ENCODE results near the gene TTC33. TPM values are rescaled to one million over a fixed set of nuclear protein-coding genes. Genes with fewer than 3 reads are reported as not detected.

Gene TTC33
- total RNA-seq, 1 donor from 2014 or later, result 9.7 TPM

DNA sequence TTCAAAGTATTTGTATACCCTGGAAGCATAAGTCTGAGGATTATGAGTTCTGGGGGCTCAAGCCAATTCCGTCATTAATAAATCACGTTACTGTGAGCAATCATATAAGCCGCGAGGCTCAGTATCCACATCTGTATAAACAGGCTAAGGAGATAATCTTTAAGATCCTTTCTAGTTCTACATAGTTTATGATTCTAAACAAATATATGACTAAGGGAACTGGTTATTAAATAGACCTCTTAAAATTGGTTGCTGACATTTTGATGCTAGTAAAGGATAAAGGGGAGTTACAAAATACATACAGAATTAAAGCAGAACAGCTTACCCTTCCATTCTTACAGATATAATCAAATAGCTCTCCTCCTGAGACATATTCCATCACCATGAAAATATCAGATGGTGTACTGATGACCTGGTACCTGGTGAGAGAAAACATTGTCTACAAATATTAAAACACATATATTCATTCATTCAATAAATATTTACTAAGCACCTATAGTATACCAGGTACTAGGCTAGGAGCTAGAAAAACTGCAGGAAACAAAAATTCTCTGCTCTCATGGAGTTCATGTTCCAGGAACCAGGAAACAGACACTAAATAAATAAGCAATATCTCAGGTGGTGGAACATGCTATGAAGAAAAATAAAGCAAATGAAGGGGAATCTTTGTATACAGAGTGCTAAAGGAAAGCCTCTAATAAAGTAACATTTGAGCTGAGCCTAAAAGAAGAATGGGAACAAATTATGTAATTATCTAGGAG lies 19.5 kb upstream of the TTC33 start:
- Histone ChIP-seq H3K4me3 (ENCODE audit: low read depth, low read length) (no peak overlapping the region), H3K27me3 (ENCODE audit: control insufficient read depth, insufficient read depth, low read length) (no peaks in the 10 kb centered on the region), H3K36me3 (ENCODE audit: control insufficient read depth, insufficient read depth, low read length) (peaks cover 1% of the 10 kb centered on the region)
- FAIRE-seq (no peak), DNase-seq (ENCODE audit: low read depth) (no peak)
- TF ChIP-seq, protein P1, sequence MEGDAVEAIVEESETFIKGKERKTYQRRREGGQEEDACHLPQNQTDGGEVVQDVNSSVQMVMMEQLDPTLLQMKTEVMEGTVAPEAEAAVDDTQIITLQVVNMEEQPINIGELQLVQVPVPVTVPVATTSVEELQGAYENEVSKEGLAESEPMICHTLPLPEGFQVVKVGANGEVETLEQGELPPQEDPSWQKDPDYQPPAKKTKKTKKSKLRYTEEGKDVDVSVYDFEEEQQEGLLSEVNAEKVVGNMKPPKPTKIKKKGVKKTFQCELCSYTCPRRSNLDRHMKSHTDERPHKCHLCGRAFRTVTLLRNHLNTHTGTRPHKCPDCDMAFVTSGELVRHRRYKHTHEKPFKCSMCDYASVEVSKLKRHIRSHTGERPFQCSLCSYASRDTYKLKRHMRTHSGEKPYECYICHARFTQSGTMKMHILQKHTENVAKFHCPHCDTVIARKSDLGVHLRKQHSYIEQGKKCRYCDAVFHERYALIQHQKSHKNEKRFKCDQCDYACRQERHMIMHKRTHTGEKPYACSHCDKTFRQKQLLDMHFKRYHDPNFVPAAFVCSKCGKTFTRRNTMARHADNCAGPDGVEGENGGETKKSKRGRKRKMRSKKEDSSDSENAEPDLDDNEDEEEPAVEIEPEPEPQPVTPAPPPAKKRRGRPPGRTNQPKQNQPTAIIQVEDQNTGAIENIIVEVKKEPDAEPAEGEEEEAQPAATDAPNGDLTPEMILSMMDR (IDR thresholded peaks at IDR 0.05; ENCODE audit: insufficient read depth, low read length, severe bottlenecking), result no peak

GRCh38 chr5:40774623-40775022 lies 18.9 kb upstream of the TTC33 start:
- no peak for FAIRE-seq
- Histone ChIP-seq H3K36me3 (ENCODE audit: control insufficient read depth, insufficient read depth, low read length) (peaks cover 1% of the 10 kb centered on the region), H3K27me3 (ENCODE audit: control insufficient read depth, insufficient read depth, low read length) (no peaks in the 10 kb centered on the region), H3K4me3 (ENCODE audit: low read depth, low read length) (no peak overlapping the region)
- TF ChIP-seq, protein P1 (IDR thresholded peaks at IDR 0.05; ENCODE audit: insufficient read depth, low read length, severe bottlenecking), result no peak
- no peak for DNase-seq (ENCODE audit: low read depth)

GRCh38 chr5:40770764-40771163 lies 15.0 kb upstream of the TTC33 start:
- Histone ChIP-seq H3K4me3 (ENCODE audit: low read depth, low read length) (no peak overlapping the region), H3K27me3 (ENCODE audit: control insufficient read depth, insufficient read depth, low read length) (no peaks in the 10 kb centered on the region), H3K36me3 (ENCODE audit: control insufficient read depth, insufficient read depth, low read length) (peaks cover 5% of the 10 kb centered on the region)
- TF ChIP-seq, protein P1 (IDR thresholded peaks at IDR 0.05; ENCODE audit: insufficient read depth, low read length, severe bottlenecking), result no peak
- FAIRE-seq (no peak), DNase-seq (ENCODE audit: low read depth) (no peak)

- DNase-seq (ENCODE audit: low read depth), result no peak
- TF ChIP-seq, protein P1 (IDR thresholded peaks at IDR 0.05; ENCODE audit: insufficient read depth, low read length, severe bottlenecking), result no peak
- Histone ChIP-seq H3K36me3 (ENCODE audit: control insufficient read depth, insufficient read depth, low read length) (peaks cover 3% of the 10 kb centered on the region), H3K4me3 (ENCODE audit: low read depth, low read length) (no peak overlapping the region), H3K27me3 (ENCODE audit: control insufficient read depth, insufficient read depth, low read length) (no peaks in the 10 kb centered on the region)
- no peak for FAIRE-seq
Observed at GRCh38 chr5:40762705-40763104, 6.9 kb upstream of the TTC33 start.

- no peak for FAIRE-seq
- TF ChIP-seq, protein P1 (IDR thresholded peaks at IDR 0.05; ENCODE audit: insufficient read depth, low read length, severe bottlenecking), result no peak
- Histone ChIP-seq H3K27me3 (ENCODE audit: control insufficient read depth, insufficient read depth, low read length) (no peaks in the 10 kb centered on the region), H3K36me3 (ENCODE audit: control insufficient read depth, insufficient read depth, low read length) (no peaks in the 10 kb centered on the region), H3K4me3 (ENCODE audit: low read depth, low read length) (no peak overlapping the region)
- no peak for DNase-seq (ENCODE audit: low read depth)
Observed at GRCh38 chr5:40757400-40757799, 1.6 kb upstream of the TTC33 start.

- DNase-seq (ENCODE audit: low read depth) (peak; percentile 81), FAIRE-seq (no peak)
- Histone ChIP-seq H3K36me3 (ENCODE audit: control insufficient read depth, insufficient read depth, low read length) (no peaks in the 10 kb centered on the region), H3K4me3 (ENCODE audit: low read depth, low read length) (peak overlapping the region; percentile 75), H3K27me3 (ENCODE audit: control insufficient read depth, insufficient read depth, low read length) (no peaks in the 10 kb centered on the region)
- TF ChIP-seq, protein P1 (IDR thresholded peaks at IDR 0.05; ENCODE audit: insufficient read depth, low read length, severe bottlenecking), result peak; percentile 64
Observed at GRCh38 chr5:40755093-40755406, 711 bp downstream of the TTC33 start.

Measured in bronchial epithelial cell (primary cell).